Cardiac muscle cell (in vitro differentiated cells and primary cell): ENCODE results near the gene GRID1. TPM values are rescaled to one million over a fixed set of nuclear protein-coding genes. Genes with fewer than 3 reads are reported as not detected.
"Not testable (repeated sequence)": the region's sequence is repeated elsewhere in the genome, so short reads cannot be mapped to it uniquely, and the experiment has no call there.

ENCODE experiments used
- DNase-seq, 2 donors: peaks; one replicate each; pipeline versions ENCODE4 v3.0.0 to v3.0.0-alpha.2; 2010 to 2017; ENCODE audit warnings: low read depth in 1 of 2, low spot score in 1 of 2
- H3K27ac ChIP-seq: fragments of 200-600 bp; sonication (generic); 2 replicates; pipeline ENCODE4 v1.5.1; 2016
- H3K27me3 ChIP-seq: fragments of 200-600 bp; sonication (generic); 2 replicates; pipeline ENCODE4 v1.6.0; 2016; ENCODE audit warnings: control low read depth
- H3K36me3 ChIP-seq: fragments of 200-600 bp; sonication (generic); 2 replicates; pipeline ENCODE4 v1.5.1; 2016; ENCODE audit warnings: control low read depth
- H3K4me1 ChIP-seq: fragments of 200-600 bp; sonication (generic); 2 replicates; pipeline ENCODE4 v1.8.1; 2017; ENCODE audit warnings: low read depth, mild to moderate bottlenecking, mixed run types
- H3K4me3 ChIP-seq: fragments of 200-600 bp; sonication (generic); 2 replicates; pipeline ENCODE4 v1.5.1; 2016; ENCODE audit warnings: mild to moderate bottlenecking
- H3K9me3 ChIP-seq: fragments of 200-600 bp; sonication (generic); 2 replicates; pipeline ENCODE4 v1.5.1; 2017; ENCODE audit warnings: low read depth, mild to moderate bottlenecking, control low read depth
- CTCF ChIP-seq: IDR thresholded peaks from 2 replicates; pipeline ENCODE4 v1.5.1; 2012; ENCODE audit warnings: low read depth, mild to moderate bottlenecking, low read length
- polyA plus RNA-seq: library from polyadenylated mRNA; unstranded; fragments of >200 nt; fragmentation: Nextera tagmentation; extraction: Ambion mirVana; gene quantifications from 2 replicates; pipeline ENCODE4 v1.2.1, GENCODE V29; 2016
- total RNA-seq: library from RNA; depleted of rRNA; stranded (reverse); fragments of >200 nt; gene quantifications from 2 replicates; pipeline ENCODE4 v1.2.3, GENCODE V29; 2016

The GRID1 gene
- total and polyA plus RNA-seq, 2 experiments from 2014 or later: 1.5 to 1.6 TPM

- H3K9me3 ChIP-seq: no peaks in the 10 kb centered on the region
- H3K4me3 ChIP-seq: no peak overlapping the region
- no peak overlapping the region for H3K27ac ChIP-seq
- no peaks in the 10 kb centered on the region for H3K36me3 ChIP-seq
- no peak for DNase-seq
- no peaks in the 10 kb centered on the region for H3K27me3 ChIP-seq
- H3K4me1 ChIP-seq: no peaks in the 10 kb centered on the region
- TF ChIP-seq CTCF: no peak
Measured at GRCh38 chr10:85724215-85724614, 642.4 kb downstream of the GRID1 start.

DNA sequence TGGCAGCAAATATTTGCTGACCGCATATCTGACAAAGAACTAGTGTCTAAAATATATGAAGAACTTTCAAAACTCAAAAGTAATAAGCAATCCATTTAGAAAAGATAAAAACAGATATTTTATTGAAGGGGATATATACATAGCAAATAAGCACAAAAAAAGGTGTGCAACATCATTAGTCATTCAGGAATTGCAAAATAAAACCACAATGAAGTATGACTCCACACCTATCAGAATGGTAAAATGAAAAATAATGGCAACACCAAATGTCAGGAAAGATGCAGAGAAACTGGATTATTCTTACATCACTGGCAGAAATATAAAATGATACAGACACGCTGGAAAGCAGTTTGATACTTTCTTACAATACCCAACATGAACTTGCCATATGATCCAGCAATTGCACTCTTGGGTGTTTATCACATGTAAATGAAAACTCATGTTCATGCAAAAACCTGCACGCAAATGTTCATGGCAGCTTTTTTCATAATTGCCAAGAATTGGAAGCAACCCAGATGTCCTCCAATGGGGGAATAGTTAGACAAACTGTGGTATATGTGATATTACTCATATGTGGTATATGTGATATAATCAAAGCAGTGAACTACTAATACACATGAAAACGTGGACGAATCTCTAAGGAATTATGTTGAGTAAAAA is 645.5 kb downstream of the GRID1 start:
- H3K4me1 ChIP-seq: no peaks in the 10 kb centered on the region
- no peak for TF ChIP-seq CTCF
- no peak overlapping the region for H3K27ac ChIP-seq
- no peaks in the 10 kb centered on the region for H3K36me3 ChIP-seq
- no peaks in the 10 kb centered on the region for H3K9me3 ChIP-seq
- no peak for DNase-seq
- no peak overlapping the region for H3K4me3 ChIP-seq
- no peaks in the 10 kb centered on the region for H3K27me3 ChIP-seq

DNA sequence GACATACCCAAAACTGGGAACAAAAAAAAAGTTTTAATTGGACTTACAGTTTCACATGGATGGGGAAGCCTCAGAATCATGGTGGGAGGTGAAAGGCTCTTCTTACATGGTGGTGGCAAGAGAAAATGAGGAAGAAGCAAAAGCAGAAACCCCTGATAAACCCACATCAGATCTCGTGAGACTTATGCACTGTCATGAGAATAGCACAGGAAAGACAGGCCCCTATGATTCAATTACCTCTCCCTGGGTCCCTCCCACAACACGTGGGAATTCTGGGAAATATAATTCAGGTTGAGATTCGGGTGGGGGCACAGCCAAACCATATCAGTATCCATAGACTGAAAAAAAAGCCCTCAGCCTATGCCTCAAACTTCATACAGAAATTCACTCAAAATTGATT is 647.2 kb downstream of the GRID1 start:
- DNase-seq: no peak
- Histone ChIP-seq H3K4me1 (no peaks in the 10 kb centered on the region), H3K4me3 (no peak overlapping the region), H3K27me3 (no peaks in the 10 kb centered on the region), H3K36me3 (no peaks in the 10 kb centered on the region), H3K9me3 (no peaks in the 10 kb centered on the region), H3K27ac (no peak overlapping the region)
- no peak for TF ChIP-seq CTCF

DNA sequence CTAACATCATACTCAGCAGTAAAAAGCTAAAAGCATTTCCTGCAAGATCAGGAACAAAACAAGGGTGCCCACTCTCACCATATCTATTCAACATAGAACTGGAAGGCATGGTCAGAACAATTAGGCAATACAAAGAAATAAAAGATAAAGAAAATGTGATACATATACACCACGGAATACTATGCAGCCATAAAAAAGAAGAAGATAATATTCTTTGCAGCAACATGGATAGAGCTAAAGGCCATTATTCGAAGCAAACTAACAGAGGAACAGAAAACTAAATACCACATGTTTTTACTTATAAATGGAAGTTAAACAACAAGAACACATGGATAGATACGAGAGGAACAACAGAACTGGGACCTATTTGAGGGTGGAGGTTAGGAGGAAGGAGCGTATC is 652.7 kb downstream of the GRID1 start:
- no peak for TF ChIP-seq CTCF
- no peaks in the 10 kb centered on the region for H3K36me3 ChIP-seq
- no peak overlapping the region for H3K27ac ChIP-seq
- no peak overlapping the region for H3K4me3 ChIP-seq
- no peaks in the 10 kb centered on the region for H3K27me3 ChIP-seq
- no peaks in the 10 kb centered on the region for H3K9me3 ChIP-seq
- H3K4me1 ChIP-seq: no peaks in the 10 kb centered on the region
- no peak for DNase-seq

GRCh38 chr10:85702768-85703167 is 663.8 kb downstream of the GRID1 start:
- Histone ChIP-seq H3K36me3 (no peaks in the 10 kb centered on the region), H3K27ac (no peak overlapping the region), H3K4me1 (no peaks in the 10 kb centered on the region), H3K27me3 (no peaks in the 10 kb centered on the region), H3K4me3 (no peak overlapping the region), H3K9me3 (no peaks in the 10 kb centered on the region)
- no peak for DNase-seq
- no peak for TF ChIP-seq CTCF

DNA sequence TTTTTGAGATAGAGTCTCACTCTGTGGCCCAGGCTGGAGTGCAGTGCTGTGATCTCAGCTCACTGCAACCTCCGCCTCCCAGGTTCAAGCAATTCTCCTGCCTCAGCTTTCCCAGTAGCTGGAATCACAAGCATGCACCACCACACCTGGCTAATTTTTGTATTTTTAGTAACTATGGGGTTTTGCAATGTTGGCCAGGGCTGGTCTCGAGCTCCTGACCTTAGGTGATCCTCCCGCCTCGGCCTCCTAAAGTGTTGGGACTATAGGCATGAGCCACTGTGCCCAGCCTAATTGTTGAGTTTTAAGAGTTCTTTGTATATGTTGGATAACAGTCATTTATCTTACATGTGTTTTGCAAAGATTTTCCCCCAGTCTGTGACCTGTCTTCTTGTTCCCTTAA is 667.5 kb downstream of the GRID1 start:
- H3K4me3 ChIP-seq: not testable (repeated sequence)

More for the DNA sequence above, 667.5 kb downstream of the GRID1 start:
- not testable (repeated sequence) for DNase-seq, H3K27me3 ChIP-seq, H3K27ac ChIP-seq, H3K9me3 ChIP-seq, H3K4me1 ChIP-seq, H3K36me3 ChIP-seq
